Omental fat pad (tissue), 4 donors: ENCODE results near the gene ZNF804A. TPM values are rescaled to one million over a fixed set of nuclear protein-coding genes. Genes with fewer than 3 reads are reported as not detected.

Source experiments
- ATAC-seq: fragments of 150-250 bp; one replicate; pipeline ENCODE4 v1.9.1; 2016; ENCODE audit warnings: mild to moderate bottlenecking, moderate library complexity; ENCODE audit not compliant: low FRiP score
- DNase-seq: peaks from one replicate; pipeline ENCODE4 v3.0.0-alpha.2; 2019; ENCODE audit warnings: low spot score
- total RNA-seq, 4 donors: library from RNA; depleted of rRNA; stranded (reverse); fragments of >200 nt; gene quantifications; one replicate each; pipeline ENCODE4 v1.1.0, GENCODE V29; 2016
- TF ChIP-seq, protein P1 (sequence below), 3 donors: fragments of 450-650 bp; IDR thresholded peaks; one replicate each; pipeline ENCODE4 v1.5.1; 2016 to 2017; ENCODE audit warnings: antibody characterized with exemption in 3 of 3, mild to moderate bottlenecking in 3 of 3, moderate library complexity in 2 of 3

The ZNF804A gene
- total RNA-seq, 4 donors from 2014 or later, result 0.09 to 0.79 (median 0.60) TPM; not detected in 1

DNA sequence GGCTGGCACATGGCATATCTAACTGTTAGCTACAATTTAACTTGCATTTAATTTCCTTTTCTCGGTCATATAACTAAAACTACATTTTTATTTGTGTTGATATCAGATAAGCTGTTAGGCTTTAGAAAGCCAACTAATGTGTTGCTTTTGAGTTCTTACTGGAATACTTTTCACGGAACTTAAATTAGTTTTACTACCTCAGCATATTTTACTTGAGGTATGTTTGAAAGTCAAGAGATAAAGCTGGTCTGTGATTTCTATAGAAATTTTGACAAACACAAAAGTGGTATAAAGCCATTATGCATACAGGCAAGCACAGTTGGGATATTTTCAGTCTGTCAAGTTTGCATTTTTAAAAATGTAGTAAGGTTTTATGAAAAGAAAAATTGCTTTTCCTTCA, 162.6 kb downstream of the ZNF804A start:
- TF ChIP-seq, protein P1, sequence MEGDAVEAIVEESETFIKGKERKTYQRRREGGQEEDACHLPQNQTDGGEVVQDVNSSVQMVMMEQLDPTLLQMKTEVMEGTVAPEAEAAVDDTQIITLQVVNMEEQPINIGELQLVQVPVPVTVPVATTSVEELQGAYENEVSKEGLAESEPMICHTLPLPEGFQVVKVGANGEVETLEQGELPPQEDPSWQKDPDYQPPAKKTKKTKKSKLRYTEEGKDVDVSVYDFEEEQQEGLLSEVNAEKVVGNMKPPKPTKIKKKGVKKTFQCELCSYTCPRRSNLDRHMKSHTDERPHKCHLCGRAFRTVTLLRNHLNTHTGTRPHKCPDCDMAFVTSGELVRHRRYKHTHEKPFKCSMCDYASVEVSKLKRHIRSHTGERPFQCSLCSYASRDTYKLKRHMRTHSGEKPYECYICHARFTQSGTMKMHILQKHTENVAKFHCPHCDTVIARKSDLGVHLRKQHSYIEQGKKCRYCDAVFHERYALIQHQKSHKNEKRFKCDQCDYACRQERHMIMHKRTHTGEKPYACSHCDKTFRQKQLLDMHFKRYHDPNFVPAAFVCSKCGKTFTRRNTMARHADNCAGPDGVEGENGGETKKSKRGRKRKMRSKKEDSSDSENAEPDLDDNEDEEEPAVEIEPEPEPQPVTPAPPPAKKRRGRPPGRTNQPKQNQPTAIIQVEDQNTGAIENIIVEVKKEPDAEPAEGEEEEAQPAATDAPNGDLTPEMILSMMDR (IDR thresholded peaks at IDR 0.05), result no peak
- ATAC-seq, result no peak

DNA sequence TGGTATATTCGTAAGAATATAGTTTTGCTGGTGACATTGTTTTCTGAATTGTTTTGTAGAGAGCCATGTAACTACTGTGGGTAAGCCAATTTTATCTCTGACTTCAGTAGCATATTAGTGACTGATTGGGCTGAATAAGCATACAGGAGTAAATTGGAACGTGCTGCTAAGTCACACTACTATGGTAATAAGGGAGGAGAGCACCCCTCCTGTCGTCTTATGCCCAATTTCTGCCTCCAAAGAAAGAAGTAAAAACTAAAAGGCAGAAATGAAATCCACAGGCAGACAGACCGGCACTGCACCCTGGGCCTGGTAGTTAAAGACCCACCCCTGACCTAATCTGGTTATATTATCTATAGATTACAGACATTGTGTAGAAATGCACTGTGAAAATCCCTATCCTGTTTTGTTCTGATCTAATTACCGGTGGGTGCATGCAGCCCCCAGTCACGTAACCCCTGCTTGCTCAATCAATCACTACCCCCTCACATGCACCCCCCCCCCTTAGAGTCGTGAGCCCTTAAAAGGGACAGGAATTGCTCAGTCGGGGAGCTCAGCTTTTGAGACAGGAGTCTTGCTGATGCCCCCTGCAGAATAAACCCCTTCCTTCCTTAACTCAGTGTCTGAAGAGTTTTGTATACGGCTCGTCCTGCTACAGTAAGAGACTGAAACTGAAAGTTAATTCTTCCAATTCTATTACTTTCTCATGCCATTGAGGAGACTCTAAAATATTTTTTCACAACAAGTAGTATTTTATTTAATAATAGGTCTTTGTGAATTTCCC, 167.0 kb downstream of the ZNF804A start:
- DNase-seq, result no peak
- no peak for ATAC-seq
- TF ChIP-seq, protein P1 (IDR thresholded peaks at IDR 0.05), result no peak

More for the DNA sequence above, 162.6 kb downstream of the ZNF804A start:
- DNase-seq, result no peak

DNA sequence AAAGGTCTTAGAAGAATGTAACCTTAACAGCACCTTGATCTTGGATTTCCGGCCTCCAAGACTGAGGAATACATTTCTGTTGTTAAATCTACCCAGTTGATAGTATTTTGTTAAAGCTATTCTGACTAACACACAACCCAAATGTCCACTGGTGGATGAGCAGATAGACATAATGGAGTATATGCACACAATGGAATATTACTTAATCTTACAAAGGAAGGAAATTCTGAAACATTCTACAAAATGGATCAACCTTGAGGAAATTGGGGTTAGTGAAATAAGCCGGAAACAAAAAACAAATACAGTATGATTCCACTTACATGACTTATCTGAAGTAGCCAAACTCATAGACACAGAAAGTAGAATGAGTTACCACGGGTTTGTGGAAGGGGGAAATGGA, 168.7 kb downstream of the ZNF804A start:
- ATAC-seq (no peak), DNase-seq (no peak)

DNA sequence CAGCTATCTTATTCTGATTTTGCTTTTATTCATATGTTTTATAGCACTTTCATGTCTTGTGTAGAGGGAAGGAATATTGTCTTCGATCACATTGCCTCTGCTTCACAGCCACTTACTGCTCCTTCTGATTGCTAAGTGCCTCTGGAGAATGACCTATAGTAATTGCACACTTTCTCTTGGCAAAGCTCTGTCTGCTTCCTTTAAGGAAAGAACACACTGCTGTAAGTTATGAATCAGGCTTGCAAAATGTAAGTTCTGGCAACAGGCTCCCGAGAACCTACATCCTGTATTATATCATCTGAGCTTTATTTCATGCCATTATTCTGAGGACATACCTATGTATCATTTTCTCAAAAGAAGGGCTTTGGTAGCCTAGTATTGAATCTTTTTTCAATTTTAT, 170.7 kb downstream of the ZNF804A start:
- ATAC-seq, result no peak
- DNase-seq, result no peak

More for the DNA sequence above, 168.7 kb downstream of the ZNF804A start:
- TF ChIP-seq, protein P1 (IDR thresholded peaks at IDR 0.05), result no peak

DNA sequence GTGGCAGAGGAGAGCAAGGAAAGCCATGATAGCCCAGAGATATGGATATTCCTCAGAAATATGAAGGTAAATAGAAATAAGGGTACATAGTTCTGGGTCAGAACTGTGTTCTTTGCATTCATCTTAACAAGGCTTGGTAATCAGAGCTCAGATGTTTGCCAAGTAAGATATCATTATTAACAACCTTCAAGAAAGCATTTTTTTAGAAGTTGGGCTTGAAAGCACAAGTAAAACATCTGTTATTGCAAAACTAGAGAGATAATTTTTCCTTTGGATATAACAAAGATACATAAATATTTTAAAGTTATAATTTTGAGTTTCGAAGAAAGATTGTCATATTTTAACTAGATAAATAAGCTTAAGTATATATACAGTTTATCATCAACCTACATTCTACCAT, 171.4 kb downstream of the ZNF804A start:
- DNase-seq (no peak), ATAC-seq (no peak)
- TF ChIP-seq, protein P1 (IDR thresholded peaks at IDR 0.05), result no peak

More for the DNA sequence above, 170.7 kb downstream of the ZNF804A start:
- TF ChIP-seq, protein P1 (IDR thresholded peaks at IDR 0.05), result no peak

DNA sequence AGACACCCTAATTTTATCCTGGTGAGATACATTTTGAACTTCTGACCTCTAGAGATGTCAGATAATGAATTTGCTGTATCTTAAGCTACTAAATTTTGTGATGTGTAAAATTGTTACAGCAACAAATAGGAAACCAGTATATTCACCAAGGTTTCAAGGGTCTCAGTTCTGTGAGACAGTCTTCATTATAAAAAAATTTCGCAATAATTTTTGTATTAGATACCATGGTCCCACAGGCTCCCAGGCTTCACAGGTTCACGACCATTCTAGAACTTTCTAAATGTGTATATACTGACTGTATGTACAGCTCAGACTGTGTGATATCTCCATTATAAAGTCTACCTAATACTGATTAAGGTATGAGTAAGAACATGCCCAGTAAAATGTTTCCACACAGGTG, 181.4 kb downstream of the ZNF804A start:
- ATAC-seq, result no peak
- DNase-seq, result no peak
- TF ChIP-seq, protein P1 (IDR thresholded peaks at IDR 0.05), result no peak

DNA sequence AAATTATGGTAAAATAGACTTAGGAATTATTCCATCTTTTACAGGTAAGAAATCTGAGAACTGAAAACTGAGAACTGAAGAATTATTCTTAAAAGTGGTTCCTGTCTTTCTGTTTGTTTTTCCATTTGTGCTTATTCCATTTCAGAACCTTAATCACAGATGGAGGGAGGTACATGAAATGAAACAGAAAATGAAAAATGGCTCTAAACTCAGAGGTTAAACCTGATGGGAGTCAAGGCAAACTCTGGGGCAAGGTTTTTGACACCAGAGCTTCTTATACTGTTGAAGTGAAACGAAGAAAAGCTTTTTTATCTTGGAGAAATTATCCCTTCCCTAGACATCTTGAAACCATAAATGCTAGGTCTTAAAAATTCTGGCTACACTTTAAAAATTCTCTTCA, 182.1 kb downstream of the ZNF804A start:
- DNase-seq, result no peak
- ATAC-seq, result no peak
- TF ChIP-seq, protein P1 (IDR thresholded peaks at IDR 0.05), result no peak
